Osteoblast (primary cell): ENCODE measurements around the gene RALB. TPM values are rescaled to one million over a fixed set of nuclear protein-coding genes. Genes with fewer than 3 reads are reported as not detected.

Experiments used
- DNase-seq: peaks from one replicate; pipeline ENCODE4 v3.0.0; 2011; ENCODE audit warnings: low spot score, mixed read lengths; ENCODE audit not compliant: insufficient read length; ENCODE audit errors: missing footprints
- H2AFZ ChIP-seq: 2 replicates; pipeline ENCODE4 v1.6.0; 2011; ENCODE audit warnings: mild to moderate bottlenecking, low read length
- H3K27ac ChIP-seq: 2 replicates; pipeline ENCODE4 v1.5.1; 2011; ENCODE audit warnings: mild to moderate bottlenecking, low read depth, low read length, moderate library complexity
- H3K27me3 ChIP-seq: 2 replicates; pipeline ENCODE4 v1.6.0; 2012; ENCODE audit warnings: mild to moderate bottlenecking, control low read depth, inconsistent platforms, low read length, moderate library complexity; ENCODE audit not compliant: insufficient read depth
- H3K36me3 ChIP-seq: 2 replicates; pipeline ENCODE4 v1.5.1; 2011; ENCODE audit warnings: mild to moderate bottlenecking, low read length, control low read depth, moderate library complexity; ENCODE audit not compliant: insufficient read depth
- H3K4me1 ChIP-seq: 2 replicates; pipeline ENCODE4 v1.5.1; 2011; ENCODE audit warnings: mild to moderate bottlenecking, low read length, control low read depth, moderate library complexity; ENCODE audit not compliant: insufficient read depth
- H3K4me2 ChIP-seq: 2 replicates; pipeline ENCODE4 v1.6.0; 2011; ENCODE audit warnings: mild to moderate bottlenecking, low read length; ENCODE audit not compliant: insufficient read depth
- H3K4me3 ChIP-seq: fragments of 200-600 bp; sonication (generic); 3 replicates; pipeline ENCODE4 v1.5.1; 2012; ENCODE audit warnings: mild to moderate bottlenecking, low read length, inconsistent platforms; ENCODE audit not compliant: insufficient read depth
- H3K79me2 ChIP-seq: 2 replicates; pipeline ENCODE4 v1.6.0; 2012; ENCODE audit warnings: mild to moderate bottlenecking, low read length, control low read depth, inconsistent platforms; ENCODE audit not compliant: insufficient read depth
- H3K9me3 ChIP-seq: 2 replicates; pipeline ENCODE4 v1.5.1; 2011; ENCODE audit warnings: low read depth, low read length, control low read depth
- H4K20me1 ChIP-seq: 2 replicates; pipeline ENCODE4 v1.6.0; 2012; ENCODE audit warnings: mild to moderate bottlenecking, low read length, control low read depth; ENCODE audit not compliant: insufficient read depth
- total RNA-seq: library from RNA; depleted of rRNA; stranded (reverse); fragments of >200 nt; gene quantifications from 2 replicates; pipeline ENCODE4 v1.2.3, GENCODE V29; 2012
- TF ChIP-seq, protein P1 (sequence below): IDR thresholded peaks from 2 replicates; pipeline ENCODE4 v1.5.1; 2011; ENCODE audit warnings: mild to moderate bottlenecking, low read depth, low read length, moderate library complexity; ENCODE audit errors: extremely low read depth

The RALB gene
- total RNA-seq, 1 donor = 48.5 TPM

DNA sequence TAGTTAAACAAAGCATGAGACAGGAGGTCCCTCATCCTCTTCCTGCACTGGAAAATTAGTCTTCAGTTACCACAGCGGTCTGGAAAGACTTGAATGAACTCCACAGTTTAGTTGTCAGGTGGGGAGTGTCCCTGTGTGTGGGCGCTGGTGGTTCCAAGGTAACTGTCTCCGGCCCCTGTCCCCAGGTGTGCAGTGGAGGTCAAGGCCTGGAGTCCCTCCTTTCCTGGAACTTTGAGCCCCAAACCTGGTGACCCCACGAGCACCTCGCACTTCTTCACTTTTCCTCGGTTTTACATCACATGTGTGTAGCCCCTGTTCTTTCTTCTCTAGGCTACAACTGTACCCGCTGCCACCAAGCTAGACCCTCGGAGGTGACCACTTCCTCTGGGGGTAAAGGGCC, 65.3 kb downstream of the RALB start:
- DNase-seq = peak; percentile 41
- no peak overlapping the region for H3K27ac ChIP-seq
- H3K4me3 ChIP-seq = no peak overlapping the region
- H2AFZ ChIP-seq = no peak overlapping the region
- no peak overlapping the region for H3K4me2 ChIP-seq
- H3K36me3 ChIP-seq = no peaks in the 10 kb centered on the region
- no peaks in the 10 kb centered on the region for H3K79me2 ChIP-seq
- TF ChIP-seq, protein P1, sequence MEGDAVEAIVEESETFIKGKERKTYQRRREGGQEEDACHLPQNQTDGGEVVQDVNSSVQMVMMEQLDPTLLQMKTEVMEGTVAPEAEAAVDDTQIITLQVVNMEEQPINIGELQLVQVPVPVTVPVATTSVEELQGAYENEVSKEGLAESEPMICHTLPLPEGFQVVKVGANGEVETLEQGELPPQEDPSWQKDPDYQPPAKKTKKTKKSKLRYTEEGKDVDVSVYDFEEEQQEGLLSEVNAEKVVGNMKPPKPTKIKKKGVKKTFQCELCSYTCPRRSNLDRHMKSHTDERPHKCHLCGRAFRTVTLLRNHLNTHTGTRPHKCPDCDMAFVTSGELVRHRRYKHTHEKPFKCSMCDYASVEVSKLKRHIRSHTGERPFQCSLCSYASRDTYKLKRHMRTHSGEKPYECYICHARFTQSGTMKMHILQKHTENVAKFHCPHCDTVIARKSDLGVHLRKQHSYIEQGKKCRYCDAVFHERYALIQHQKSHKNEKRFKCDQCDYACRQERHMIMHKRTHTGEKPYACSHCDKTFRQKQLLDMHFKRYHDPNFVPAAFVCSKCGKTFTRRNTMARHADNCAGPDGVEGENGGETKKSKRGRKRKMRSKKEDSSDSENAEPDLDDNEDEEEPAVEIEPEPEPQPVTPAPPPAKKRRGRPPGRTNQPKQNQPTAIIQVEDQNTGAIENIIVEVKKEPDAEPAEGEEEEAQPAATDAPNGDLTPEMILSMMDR = no peak
- no peaks in the 10 kb centered on the region for H4K20me1 ChIP-seq
- H3K4me1 ChIP-seq = peaks cover 7% of the 10 kb centered on the region
- H3K9me3 ChIP-seq = no peaks in the 10 kb centered on the region
- peaks cover 4% of the 10 kb centered on the region for H3K27me3 ChIP-seq

DNA sequence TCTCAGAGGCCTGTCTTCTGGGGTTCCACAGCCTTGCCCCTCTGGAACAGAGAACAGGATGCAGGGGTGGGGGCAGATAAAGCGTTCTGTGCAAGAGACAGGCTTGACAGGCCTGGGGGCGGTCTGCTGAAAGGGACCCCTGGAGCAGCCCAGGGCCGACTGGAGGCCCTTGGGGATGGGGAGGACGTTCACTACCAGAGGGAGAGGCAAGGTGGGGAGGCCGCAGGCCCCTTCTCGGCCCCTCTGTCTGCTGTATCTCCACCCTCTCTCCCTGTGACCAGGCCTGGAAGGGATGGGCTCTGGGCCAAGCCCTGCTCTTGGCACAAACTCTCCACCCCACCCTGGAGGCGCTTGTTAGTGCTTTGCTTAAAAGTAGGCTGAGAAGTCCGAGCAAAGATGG, 66.0 kb downstream of the RALB start:
- H3K36me3 ChIP-seq = no peaks in the 10 kb centered on the region
- no peaks in the 10 kb centered on the region for H3K9me3 ChIP-seq
- H3K79me2 ChIP-seq = no peaks in the 10 kb centered on the region
- H3K27ac ChIP-seq = no peak overlapping the region
- H4K20me1 ChIP-seq = no peaks in the 10 kb centered on the region
- no peak overlapping the region for H3K4me3 ChIP-seq
- H3K27me3 ChIP-seq = peaks cover 4% of the 10 kb centered on the region
- TF ChIP-seq, protein P1 = no peak
- H2AFZ ChIP-seq = no peak overlapping the region
- peak; percentile 81 for DNase-seq
- H3K4me2 ChIP-seq = no peak overlapping the region
- peaks cover 10% of the 10 kb centered on the region for H3K4me1 ChIP-seq

DNA sequence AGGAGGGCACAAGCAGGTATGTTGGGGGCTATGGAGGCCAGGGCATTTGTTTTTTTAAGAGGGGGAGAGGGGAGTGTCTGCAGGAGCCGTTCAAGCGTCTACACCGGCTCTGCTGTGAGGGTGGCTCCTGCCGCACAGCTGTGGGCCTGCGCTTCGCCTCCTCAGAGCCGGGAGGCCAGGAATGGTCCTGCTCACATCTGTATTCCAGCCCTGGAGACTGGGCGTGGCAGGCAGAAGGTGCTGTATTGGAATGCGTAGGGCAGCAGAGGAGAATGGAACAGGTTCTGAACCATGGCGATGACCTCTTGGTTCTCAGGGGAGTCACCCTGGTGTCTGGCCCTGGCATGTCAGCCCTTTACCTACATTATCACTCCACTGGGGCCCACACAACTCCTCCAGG, 66.5 kb downstream of the RALB start:
- H3K4me2 ChIP-seq = no peak overlapping the region
- no peak overlapping the region for H3K27ac ChIP-seq
- no peak overlapping the region for H3K4me3 ChIP-seq
- no peaks in the 10 kb centered on the region for H4K20me1 ChIP-seq
- DNase-seq = peak; percentile 27
- H3K9me3 ChIP-seq = no peaks in the 10 kb centered on the region
- H3K4me1 ChIP-seq = peaks cover 9% of the 10 kb centered on the region
- H3K79me2 ChIP-seq = no peaks in the 10 kb centered on the region
- peaks cover 4% of the 10 kb centered on the region for H3K27me3 ChIP-seq
- TF ChIP-seq, protein P1 = no peak
- no peaks in the 10 kb centered on the region for H3K36me3 ChIP-seq
- H2AFZ ChIP-seq = no peak overlapping the region

DNA sequence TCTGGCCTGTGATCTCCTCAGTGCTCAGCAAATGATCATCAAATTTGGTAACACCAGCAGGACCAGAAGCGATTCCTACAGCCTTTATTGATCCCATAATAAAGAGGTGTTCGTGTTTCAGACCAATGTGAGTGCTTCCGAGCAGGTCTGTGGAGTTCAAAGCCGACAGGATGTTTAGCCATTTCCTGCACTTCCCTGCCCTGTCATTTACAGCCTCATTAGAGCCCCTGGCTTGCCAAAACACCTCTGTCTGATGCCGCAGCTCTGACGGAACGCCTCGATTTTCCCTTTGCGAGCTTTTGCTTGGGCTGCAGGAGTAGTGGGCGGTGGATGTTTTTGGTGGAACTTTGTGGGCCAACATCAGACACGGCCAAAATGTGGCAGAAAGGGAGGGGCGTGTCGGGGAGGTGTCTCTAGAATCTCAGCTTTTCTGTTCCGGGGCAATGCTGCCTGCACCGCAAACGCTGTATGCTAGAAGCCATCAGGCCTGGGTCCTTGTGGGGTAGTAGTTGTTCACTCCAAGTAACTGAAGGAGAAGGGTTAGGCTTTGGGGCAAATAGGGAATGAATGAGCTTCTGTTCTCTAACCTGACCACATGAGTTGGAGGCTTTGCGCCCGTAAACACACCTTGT, 67.2 kb downstream of the RALB start:
- Histone ChIP-seq H3K79me2 (no peaks in the 10 kb centered on the region), H3K4me3 (no peak overlapping the region), H3K4me2 (no peak overlapping the region), H2AFZ (no peak overlapping the region), H3K36me3 (no peaks in the 10 kb centered on the region), H3K9me3 (no peaks in the 10 kb centered on the region), H4K20me1 (no peaks in the 10 kb centered on the region), H3K27me3 (peaks cover 4% of the 10 kb centered on the region), H3K4me1 (peaks cover 9% of the 10 kb centered on the region), H3K27ac (no peak overlapping the region)
- peak; percentile 64 for DNase-seq
- TF ChIP-seq, protein P1 = no peak
